Measurements from ENCODE around the gene C19orf38. TPM values are rescaled to one million over a fixed set of nuclear protein-coding genes. Genes with fewer than 3 reads are reported as not detected.

C19orf38 gene, protein sequence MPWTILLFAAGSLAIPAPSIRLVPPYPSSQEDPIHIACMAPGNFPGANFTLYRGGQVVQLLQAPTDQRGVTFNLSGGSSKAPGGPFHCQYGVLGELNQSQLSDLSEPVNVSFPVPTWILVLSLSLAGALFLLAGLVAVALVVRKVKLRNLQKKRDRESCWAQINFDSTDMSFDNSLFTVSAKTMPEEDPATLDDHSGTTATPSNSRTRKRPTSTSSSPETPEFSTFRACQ
- 0.58 and 1.7 TPM in 2 replicates for total RNA-seq

GRCh38 chr19:10848230-10848856 is at the start of gene C19orf38:
C19orf38 (plus strand) TSS chr19:10848415; CDS start chr19:10848509, 94 bp downstream.

GRCh38 chr19:10835754-10836478 is 12.3 kb upstream of the C19orf38 start, which contains the start of gene TMED1:
TMED1 (minus strand) TSS chr19:10836212; CDS start chr19:10836191, 21 bp downstream.

GRCh38 chr19:10870955-10871603 is 22.9 kb downstream of the C19orf38 start, which contains the start of gene CARM1:
CARM1 (plus strand) TSS chr19:10871553; CDS start chr19:10871703, 150 bp downstream.

Other genes starting within 250 kb of the C19orf38 start
- 43.2 and 45.3 TPM in 2 replicates for gene SLC44A2, start 222.9 kb upstream of the C19orf38 start, total RNA-seq
- gene ILF3, start 194.1 kb upstream of the C19orf38 start, total RNA-seq, result 81.2 and 129 TPM in 2 replicates
- gene QTRT1, start 147.0 kb upstream of the C19orf38 start, total RNA-seq, result 27.8 and 28.1 TPM in 2 replicates
- gene DNM2, start 130.3 kb upstream of the C19orf38 start, total RNA-seq, result 91.0 and 94.2 TPM in 2 replicates
- 46.5 and 69.2 TPM in 2 replicates for gene TMED1, start 12.2 kb upstream of the C19orf38 start, total RNA-seq
- 38.7 and 49.8 TPM in 2 replicates for gene CARM1, start 23.1 kb downstream of the C19orf38 start, total RNA-seq
- gene YIPF2, start 80.2 kb downstream of the C19orf38 start, total RNA-seq, result 93.5 and 117 TPM in 2 replicates
- gene TIMM29, start 80.4 kb downstream of the C19orf38 start, total RNA-seq, result 38.3 and 44.0 TPM in 2 replicates
- 71.0 and 73.6 TPM in 2 replicates for gene SMARCA4, start 112.6 kb downstream of the C19orf38 start, total RNA-seq
- 191 and 366 TPM in 2 replicates for gene LDLR, start 241.0 kb downstream of the C19orf38 start, total RNA-seq